DMS 273 (cell line): ENCODE measurements around the gene LAMP1.
"Not testable (repeated sequence)": the region's sequence is repeated elsewhere in the genome, so short reads cannot be mapped to it uniquely, and the experiment has no call there.

Experiments
- DNase-seq: peaks from one replicate; lab custom pipeline; 2025; ENCODE audit not compliant: unreplicated experiment; lab: John Stamatoyannopoulos, UW

Gene LAMP1

DNA sequence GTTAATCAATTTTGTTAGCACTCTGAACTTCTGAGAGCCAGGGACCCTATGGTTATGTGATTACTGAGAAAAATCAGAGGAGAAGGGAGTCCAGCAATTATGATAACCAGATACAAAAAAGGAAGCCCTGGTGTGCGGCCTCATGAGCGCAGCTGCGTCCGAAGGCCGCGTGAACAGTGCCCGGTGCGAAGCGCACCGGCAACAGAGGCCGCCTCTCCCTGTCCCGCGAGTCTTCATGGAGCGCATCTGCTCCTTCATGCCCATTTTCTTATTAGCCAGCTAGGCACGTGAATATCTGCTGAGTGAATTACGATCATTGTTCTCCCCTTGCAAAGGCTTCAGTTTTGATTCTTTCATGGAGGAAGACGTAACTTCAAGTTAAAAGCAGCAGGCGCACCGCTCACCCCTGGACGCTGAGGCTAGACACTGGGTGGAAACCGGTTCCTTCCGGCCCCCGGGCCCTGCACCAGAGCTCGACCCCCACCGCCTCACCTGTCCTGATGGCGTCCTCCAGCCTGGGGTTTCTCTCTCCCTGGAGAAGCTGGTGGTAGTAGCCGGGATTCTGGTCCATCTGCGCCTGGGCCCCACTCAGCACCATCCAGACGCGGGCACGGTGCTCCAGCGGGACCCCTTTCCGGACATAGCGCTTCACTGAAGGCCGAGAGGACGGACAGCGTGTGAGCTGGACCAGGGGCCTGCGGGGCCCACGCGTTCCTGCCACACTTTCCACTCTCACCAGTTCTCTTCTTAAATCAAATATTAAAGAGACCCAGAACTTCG is 58.0 kb downstream of the LAMP1 start:
- no peak for DNase-seq

DNA sequence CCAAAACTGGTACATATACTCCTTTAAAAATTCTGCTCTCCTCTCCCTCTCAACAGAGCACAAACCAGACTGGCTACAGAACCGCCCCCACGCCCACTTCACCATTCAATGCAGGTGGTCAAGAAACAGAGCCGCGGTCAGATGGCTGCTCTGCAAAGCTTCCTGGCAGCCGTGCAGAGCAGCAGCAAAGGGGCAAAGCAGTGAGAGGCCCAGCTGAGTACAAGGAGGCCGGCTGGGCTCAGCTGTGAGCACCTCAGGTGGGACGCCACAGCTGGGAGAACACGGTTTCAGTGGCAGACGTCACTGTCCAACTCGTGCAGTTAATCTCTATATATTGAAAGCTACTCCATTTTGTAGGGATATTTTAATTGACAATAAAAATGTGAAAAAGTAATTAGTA is 58.6 kb downstream of the LAMP1 start:
- no peak for DNase-seq

DNA sequence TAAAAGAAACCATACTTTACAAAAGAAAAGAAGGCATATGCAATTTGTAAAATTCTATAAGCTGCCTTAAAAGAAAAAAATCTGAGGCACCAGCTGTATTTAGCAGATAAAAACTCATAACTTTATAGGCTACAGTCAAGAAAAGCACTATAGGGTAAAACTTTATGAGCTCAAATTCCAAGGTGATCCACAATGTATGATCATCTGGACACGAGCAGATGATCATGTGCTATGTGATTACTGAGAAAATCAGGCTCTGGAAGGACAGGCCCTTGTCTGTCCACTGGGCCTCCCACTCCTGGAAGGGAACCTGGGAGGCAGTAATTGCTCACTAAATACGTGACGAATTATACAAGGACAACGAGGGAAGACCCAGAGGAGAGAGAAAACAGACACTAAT is 59.6 kb downstream of the LAMP1 start:
- no peak for DNase-seq

DNA sequence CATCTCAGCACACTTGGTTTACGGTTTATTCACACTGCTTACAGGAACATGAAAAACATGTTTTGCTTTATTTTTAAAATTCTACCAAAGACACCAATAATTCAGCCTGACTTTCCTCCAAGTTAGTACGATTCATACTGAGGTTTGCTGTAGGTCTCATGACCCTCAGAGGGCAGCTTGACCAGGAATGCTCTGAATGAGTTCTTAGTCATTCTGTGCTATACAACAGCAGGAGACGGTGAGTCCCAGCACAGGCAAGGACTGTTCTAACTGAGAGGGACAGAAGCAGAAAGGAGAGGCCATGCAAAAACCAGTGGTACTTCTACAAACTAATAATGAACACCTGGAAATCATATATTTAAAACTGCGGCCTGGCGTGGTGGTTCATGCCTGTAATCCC is 60.5 kb downstream of the LAMP1 start:
- DNase-seq: no peak

DNA sequence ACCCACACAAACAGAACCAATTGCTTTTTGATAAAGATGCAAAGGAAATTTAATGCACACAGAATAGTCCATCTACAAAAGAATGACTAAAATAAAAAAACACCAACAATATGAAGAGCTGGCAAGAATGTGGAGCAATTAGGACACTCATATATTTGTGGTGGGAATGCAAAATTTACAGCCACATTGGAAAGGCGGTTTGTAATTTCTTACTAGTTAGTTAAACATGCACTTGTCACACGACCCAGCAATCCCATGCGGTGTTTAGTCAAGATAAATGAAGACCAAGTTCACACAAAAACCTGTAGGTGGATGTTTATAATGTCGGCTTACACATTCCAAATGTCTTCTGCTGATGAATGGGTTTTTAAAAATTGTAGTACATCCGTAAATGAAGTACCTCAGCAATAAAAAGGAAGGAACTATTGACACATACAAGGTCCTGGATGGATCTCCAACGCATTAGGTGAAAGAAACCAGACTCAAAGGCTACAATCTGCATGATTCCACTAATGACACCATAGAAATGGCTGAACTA is 61.7 kb downstream of the LAMP1 start:
- no peak for DNase-seq

- no peak for DNase-seq
Measured at GRCh38 chr13:113359571-113359970, 62.5 kb downstream of the LAMP1 start.

GRCh38 chr13:113360446-113360845 is 63.4 kb downstream of the LAMP1 start:
- DNase-seq: no peak

- no peak for DNase-seq
Measured at GRCh38 chr13:113361406-113361805, 64.4 kb downstream of the LAMP1 start.

DNA sequence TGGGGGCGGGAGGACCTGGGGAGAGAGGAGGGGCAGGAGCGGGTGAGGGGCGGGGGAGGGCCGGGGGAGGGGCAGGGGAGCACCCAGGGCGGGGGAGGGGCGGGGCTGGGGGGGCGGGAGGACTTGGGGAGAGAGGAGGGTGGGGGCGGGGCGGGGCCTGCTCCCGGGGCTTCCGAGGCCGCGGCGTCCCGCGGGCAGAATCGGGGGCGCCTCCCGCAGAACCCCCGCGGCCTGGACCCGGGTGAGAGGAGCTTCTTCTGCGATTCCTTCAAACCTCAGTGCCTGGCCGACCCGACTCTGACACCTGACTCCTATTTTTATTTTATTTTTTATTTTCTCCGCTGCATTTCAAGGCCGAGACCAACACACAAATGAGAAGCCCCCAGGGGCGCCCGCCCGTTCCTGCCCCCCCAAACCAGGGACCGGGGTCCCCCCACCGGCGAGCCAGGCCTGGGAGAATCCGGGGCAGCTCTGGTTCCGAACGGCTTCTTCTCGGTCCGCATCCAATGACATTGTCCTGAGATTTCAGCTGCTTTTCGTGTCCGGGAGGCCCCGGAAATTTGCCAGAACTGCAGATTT is 67.4 kb downstream of the LAMP1 start:
- DNase-seq: no peak

DNA sequence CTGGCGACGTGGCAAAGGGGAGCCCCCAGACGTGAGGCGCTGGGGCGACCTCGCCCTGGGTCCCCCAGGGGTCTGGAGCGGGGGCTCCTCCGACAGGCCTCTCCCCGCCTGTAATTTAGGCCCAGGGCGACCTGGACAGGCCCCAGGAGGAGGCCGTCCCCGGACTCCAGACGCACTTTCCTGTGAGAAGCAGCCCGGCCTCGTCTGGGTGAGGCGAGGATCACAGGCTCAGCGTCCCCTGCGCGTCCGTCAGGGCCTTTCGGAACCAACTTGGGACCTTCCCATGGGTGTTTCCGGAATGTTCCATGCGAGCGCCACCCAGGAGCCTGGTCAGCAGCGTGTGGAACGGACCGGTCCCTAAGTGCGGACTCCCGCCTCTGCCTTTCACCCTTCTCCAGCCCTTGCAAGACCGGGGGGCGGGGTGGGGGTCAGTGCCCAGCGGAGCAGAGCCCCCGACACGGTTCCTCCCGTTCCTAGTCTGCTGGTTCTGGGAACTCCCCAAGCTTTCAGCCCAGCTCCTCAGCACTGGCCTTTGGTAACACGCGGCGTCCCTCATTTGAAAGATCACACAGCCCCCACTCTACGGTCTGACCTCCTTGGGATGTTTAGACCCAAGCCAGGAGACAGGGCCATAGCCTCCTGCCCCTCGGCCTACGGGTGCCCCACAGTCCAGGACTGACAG is 68.0 kb downstream of the LAMP1 start:
- no peak for DNase-seq

- no peak for DNase-seq
Measured at GRCh38 chr13:113365583-113365970, 68.5 kb downstream of the LAMP1 start.

- no peak for DNase-seq
Measured at GRCh38 chr13:113365971-113366588, 69.0 kb downstream of the LAMP1 start.

DNA sequence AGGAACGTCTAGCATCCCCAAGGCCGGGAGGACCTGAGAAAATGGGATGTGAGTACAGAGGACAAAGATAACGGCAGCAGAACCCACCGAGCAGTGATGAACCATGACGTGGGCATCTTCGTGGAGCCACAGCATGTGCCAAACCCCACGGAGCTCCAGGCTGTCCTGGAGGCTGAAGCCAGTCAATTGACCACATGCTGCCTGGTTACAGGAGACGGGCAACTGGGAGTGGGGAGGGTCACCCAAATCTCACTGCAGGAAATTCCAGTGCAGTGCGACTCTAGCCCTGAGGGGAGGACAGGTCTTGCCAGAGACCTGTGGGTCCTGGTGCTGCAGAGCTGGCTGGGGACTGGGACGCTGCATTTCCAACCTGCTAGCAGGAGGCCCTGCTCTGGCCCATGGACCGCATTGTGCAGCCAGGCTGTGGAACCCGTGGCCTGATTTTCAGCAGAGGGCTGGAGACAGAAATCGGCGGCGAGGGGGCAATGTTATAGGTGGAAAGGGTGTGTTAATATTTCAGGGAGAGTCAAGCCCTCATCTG is 70.1 kb downstream of the LAMP1 start:
- DNase-seq: no peak

GRCh38 chr13:113367771-113368170 is 70.7 kb downstream of the LAMP1 start:
- no peak for DNase-seq

- DNase-seq: not testable (repeated sequence)
Measured at GRCh38 chr13:113368353-113368752, 71.3 kb downstream of the LAMP1 start.

- DNase-seq: no peak
Measured at GRCh38 chr13:113369189-113369588, 72.2 kb downstream of the LAMP1 start.

DNA sequence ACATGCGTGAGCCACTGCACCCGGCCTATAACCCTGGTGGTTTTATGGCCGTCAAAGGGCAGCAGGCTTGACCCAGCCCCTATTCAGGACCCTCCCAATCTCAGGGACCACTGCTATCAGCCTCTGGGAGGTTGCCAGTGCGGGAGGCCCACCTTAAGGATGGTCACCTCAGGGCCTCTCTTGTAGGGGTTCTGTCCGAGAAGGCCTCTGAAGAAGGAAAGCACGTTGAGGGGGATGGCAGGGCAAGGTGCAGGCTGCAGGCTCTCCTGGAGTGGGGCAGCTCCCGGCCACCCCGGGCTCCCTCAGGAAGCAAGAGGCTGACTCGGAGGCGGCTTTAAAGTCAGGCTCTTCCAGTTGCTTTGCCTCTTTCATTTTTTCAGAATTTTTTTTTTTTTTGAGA is 72.8 kb downstream of the LAMP1 start:
- DNase-seq: no peak

GRCh38 chr13:113371061-113371460 is 74.0 kb downstream of the LAMP1 start:
- no peak for DNase-seq

DNA sequence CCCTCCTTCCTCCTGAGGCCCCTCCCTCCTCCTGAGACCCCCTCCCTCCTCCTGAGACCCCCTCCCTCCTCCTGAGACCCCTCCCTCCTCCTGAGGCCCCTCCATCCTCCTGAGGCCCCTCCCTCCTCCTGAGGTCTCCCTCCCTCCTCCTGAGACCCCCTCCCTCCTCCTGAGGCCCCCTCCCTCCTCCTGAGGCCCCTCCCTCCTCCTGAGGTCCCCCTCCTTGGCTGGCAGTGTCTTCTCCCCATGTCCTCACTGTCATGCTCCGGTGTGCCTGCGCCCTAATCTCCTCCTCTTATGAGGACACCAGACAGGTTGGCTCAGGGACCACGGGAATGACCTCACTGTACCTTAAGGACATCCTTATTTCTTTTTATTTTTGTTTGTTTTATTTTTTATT is 74.7 kb downstream of the LAMP1 start:
- not testable (repeated sequence) for DNase-seq
